ENCODE data around the gene AFF2.

Gene AFF2

DNA sequence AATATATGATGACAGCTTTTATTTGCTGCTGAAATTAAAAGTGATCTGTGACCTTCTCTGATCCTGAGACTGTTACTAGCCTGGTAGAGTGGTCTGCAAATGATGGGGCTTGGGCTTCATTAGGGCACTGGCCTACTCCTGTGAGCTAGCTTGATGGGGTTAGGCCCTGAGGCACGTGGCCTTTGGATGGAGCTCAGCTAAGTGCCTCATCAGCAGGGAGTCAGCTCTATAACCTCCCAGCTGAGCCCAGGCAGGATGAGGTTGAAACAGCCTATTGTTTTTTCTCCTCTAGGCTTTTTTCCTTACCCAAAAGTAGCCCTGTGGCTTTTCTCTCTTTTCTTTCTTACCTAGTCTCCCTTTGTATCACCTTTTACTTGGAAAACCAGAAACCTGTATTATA lies 92.2 kb downstream of the AFF2 start:
- no peak for DNase-seq

DNA sequence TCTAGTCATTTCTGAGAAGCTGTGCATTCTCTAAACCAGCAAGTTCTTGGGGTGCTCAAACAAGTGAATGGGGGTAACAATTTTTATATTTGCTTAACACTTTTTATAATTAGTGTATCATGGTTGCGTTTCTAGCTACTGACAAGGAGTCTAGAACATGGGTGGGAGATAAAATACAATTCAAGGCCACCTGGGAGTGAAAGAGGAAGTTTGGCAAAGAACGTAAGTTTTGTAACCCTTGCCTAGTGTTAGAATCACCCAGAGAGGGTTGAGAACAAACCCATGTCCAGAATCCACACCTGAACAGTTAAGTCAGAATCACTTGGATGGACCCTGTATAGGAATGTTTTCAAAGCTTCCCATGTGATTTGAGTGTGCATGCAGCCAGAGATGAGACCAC lies 92.7 kb downstream of the AFF2 start:
- no peak for DNase-seq

DNA sequence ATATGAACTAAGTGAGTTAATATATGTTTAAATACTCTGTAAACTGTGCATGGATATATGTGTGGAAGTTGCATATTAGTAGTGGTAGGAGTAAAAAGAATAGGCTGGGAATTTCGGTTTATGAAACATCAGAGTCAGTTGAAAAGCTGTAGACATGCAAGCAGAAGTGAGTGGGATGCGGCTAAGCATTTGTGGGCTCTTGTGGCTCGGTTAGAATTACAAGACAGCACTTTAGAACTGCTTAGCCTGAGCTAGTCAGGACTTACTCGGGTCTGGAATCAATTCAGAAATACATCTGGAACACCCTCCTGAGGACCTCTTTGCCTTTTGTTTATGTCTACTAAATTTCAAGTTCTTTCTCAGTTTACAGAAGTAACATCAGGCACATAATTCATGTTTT lies 93.6 kb downstream of the AFF2 start:
- no peak for DNase-seq

DNA sequence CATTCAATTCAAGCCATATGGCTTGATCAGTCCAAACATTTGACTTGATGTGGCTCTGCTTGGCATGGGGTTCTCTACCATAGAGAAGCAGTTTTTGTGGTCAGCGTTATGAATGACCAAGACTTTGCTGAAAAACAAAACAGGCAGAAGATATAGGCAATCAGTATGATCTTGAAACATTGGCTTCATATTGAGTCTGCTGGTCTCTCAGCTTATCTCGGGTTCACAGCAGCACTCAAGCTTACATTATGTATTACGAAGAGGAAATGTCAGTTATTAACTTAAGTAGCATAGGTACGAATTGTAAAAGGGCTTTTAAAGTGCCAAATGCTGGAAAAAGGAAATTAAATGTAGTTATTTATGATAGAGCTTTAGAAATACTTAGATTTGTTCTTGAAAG lies 99.0 kb downstream of the AFF2 start:
- no peak for DNase-seq

DNA sequence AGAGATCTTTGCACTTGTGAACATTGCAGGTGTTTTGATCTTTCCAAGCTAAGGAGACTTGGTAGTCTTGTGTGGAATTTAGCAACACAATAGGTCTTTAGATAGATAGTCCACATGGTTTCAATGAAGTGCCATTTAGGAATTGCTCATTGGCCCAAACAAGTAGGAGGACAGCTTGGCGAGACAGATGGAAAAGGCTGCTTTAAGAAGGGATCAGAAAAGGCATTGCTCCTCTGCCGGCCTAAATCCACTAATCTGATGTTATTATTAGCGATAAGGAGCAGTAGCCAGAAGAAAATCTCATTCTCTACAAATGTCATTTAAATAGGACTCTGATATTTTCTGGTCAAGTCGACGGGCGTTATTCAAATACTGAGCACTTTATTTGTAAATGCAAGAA lies 99.7 kb downstream of the AFF2 start:
- no peak for DNase-seq

DNA sequence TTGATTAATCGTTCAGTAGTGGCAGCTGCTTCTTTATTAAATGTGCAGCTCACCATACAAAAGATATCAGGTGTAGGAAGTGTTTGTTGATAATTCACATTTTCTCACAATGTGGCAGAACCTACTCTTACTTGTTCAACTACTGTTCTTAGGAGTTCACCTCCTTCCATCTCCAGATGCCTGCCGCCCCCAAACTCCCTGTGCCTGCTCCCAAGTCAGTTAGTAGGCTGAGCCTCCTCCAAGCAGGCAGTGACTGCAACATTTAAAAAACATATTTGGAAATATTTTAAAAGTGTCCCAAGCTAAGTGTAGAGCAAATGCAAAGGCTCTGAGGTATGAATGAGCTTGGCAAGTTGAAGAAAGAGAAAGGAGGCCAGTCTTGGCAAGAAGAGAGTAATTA lies 100.2 kb downstream of the AFF2 start:
- DNase-seq, result no peak

DNA sequence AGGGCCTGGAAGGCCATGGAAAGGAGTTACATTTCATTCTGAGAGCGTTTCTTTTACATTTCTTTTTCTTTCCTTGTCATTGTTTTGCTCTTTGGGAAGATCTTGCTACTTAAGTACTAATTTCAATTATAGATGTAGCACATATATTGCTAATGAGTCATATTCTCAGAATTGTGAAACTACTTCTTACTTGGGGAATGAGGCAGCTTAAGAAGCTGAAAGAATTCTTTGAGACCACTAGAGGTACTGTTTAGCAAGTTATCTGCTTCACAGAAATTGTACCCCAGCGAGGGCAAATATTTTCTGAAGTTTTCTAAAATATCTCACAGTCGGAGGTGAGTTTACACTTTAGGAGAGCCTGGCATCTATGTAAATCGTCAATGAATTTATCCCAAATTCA lies 100.6 kb downstream of the AFF2 start:
- no peak for DNase-seq

DNA sequence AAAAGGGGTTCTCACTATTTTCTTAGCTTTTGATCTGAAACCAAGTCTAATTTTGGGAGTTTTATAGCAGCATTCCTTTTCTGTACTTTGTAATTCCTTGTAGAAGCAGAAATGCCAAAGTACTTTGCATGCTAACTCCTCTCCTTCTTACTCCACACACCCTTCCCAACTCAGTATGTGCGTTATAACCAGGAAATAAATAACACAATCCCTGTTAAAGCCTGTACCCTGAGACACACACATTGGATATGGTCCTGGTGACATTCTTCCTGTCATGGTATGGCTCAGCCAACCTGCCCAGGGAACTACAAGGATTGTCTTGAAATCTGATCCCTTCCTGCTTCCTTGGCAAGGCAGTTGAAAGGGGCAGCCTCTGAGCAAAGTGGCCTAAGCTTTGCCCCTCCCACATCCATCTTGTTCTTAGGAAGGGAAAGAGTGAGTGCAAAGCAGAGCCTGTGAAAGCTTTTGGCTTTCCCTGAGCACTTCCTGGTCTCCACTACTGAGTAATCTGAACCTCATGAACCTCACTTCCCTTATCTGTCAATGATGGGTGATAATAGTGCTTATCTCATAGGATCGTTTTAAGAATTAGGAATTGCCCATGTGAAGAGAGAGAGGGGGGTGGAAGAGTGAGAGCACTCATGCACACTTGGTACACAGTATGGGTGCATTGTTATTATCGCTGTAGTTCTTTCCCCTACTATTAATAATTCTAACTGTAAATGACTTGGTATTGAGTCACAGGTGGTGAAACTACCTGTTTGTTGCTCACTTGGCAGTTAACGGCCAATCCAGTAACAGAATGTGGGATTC lies 109.3 kb downstream of the AFF2 start:
- DNase-seq, result no peak

DNA sequence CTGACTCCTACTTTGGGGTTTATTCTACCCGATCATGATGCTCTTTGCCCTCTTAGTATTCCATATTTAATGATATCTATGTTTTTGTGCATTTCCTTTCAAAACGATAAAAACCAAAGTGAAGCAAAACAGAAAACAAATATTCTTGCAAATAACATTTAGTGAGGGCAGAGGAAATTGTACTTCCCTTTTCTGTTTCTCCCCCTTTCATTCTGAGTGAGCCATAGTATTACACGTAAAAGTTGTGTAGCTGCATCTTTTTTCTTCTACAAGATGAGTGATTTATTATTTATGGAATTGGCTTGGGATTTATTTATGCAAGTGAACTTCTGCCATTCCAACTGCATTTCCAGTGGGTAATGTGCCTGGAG lies 109.9 kb downstream of the AFF2 start:
- no peak for DNase-seq

DNA sequence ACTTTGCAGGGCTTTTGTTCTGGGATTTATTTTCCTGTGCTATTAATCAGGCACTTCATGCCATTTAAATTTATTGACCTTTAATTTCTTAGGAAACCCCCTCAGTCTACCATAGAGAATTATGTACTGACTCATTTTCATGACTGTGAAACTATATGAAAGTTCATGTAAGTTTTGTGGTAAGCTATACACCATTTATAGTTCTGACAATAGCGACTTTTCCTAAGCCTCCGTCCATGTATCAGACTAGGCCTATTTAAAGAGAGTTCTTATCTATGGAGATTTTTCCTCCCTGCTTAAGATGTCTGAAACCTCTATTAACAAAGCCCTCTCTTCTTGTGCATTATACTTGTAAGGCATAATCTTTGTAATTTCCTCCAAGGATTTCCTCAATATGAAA lies 111.6 kb downstream of the AFF2 start:
- no peak for DNase-seq

DNA sequence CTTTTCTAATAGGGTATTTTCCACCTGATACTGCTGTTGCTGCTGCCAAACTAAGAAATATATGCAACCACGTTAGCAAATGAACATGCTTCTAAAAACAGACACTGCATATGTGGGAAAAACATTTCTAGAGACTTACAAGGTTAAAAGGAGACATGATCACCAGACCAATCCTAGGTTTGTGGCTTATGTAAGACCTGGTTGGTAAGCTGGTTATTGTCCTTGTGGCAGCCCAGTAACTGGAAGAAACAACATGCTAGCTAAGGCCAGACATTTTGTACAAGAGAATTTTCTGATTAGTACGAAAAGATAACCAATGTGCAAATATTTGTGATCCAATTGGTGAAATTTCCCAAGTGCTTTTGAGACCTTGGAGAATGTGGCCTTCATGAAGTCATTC lies 112.0 kb downstream of the AFF2 start:
- no peak for DNase-seq

DNA sequence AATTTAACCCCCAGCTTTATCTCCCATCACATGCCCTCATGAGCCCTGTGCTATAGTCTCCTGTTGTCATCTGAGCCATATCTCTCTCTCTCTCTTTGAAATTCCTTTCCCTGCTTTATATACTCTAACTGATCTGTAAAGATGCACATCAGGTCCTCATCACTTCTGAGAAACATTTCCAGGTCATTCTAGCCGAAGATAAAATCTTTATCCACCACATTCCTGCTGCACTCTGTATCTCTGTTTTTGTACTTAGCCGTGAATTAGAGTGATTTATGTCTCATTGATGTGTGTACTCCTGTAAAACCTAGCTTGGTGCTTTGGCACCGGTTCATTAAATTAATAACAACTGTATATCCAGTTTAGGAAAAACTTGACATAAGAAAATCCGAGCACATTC lies 113.2 kb downstream of the AFF2 start:
- DNase-seq, result no peak

DNA sequence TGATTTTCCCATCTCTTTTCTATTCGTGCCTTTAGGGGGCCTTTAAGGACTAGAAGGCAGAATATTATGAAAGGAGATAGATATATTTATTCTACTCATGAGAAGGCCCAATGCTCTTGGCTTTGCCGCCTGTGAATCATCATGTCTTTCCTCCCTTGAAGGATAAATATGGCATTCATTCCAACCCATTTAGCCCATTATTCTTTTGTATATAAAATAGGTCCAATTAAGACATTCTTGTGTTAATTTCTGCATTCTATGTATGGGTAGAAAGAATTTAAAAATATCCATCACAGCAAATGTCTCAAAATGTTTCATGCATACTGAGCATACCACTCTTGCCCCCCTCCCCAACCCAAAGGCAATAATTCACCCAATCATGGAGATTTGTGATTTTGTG lies 115.1 kb downstream of the AFF2 start:
- DNase-seq, result no peak

DNA sequence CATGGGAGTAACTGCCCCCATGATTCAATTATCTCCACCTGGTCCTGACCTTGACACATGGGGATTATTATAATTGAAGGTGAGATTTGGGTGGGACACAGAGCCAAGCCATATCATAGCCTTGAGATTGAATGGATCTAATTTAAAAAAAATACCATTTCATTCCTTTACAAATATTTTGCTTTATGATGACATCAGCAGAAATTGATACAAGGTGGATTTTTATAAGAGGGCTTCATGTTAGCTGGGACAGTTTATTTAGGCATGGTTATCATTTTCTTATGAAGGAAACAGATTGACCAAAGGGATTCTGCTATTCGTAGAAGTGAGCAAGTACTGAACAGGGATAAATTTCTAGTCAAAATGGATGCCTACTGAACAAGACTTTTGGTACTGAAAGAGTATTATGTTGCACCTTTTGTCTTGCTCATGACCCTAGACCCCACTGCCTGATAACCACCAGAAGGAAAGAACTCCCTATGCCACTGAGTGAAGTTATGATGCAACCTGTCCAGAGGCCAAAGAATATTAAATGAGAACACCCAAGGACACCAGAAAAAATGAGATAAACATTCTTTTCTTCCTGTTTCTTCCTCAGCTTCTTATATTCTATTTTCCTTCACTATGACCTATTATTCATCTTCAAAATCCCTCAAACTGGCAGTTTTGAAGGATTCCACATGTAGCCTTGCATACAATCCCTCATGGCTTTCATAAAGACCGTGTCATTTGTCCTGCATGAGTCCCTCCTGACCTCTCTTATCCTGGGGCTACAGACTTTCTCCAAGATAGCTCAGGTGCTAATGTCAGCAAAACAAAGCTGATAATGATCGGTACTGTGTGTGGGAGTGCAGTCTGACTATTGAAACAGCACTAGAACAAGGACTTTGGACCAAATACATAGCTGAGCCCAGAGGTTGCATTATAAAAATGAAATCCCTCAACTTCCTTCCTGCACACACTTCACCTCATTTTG lies 118.3 kb downstream of the AFF2 start:
- no peak for DNase-seq

DNA sequence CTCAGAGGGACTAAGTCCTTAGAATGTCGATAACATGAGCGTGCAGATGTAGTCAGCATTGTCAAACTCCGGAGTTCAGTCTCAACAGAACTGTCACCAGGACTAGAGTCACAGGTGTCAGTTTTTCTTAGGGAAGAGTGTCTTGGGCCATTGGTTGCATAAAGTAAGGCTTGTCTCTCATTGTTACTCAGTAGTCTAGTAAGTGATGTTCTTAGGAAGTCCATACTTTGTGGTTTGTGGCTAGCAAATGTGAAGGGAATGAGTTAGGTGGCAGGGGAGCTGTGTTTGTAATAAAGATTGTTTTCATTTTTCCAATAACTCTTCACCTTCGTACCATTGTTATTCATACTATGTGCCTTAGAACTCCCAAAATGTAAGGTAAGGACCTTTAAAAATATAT lies 119.6 kb downstream of the AFF2 start:
- DNase-seq, result no peak

DNA sequence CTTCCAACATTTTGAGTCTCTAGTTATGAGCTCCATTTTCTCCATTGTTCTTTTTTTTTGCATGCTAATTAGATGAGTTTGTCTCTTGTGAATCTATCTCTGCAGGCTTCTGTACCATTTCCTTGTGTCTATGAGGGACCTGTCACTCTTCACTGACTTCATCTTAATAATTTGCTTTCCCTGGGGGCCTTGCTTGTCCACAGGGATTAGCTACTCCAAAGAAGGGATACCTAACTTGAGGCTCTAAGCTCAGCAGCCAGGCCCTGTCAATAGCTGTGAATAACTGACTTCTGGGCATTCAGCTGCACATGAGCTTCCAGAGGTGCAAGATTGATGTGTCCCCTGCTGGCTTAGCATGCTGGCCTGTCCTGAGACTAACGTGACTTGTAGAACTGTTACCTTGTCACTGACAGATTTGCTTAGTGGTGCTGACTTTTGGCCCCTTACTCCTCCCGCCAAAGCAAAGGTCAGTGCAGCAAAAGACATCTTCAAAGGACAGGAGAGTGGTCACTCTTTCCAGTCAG lies 124.6 kb downstream of the AFF2 start:
- DNase-seq, result no peak

DNA sequence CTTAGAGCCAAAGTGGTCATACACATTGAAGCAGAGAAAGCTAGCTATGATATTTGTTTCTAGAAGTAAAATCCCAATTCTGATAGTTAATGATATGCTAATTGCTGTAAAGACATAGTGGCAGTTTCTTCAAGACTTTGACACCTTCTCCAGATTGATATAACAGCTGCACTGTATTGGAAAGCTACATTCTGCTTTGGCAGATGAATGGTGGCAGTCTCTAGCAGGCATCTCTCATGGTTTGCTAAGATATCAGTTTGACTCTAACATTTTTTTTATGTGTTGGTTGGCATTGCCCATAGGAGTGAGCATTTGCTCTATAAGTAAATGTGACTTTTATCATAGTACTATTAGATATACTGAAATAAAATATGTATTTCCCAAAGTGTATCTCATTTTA lies 128.2 kb downstream of the AFF2 start:
- no peak for DNase-seq

DNA sequence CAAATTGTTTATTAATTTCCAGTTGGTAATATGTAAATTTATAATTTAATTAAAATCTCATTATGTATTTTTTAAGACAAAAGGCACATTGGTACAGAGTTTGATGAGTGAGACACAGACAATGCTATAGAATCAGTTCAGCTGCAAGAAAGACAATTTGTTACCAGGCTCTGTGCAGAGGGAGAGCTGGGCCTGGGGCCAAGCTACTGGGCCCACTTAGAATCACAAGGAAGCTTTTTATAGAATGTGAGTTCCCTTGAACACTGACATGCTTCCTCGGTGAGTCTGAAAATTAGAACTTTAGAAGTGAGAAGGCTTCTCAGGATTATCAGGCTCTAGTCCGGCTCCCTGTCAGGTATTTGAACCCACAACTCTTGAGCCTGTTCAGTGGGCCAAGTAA lies 129.0 kb downstream of the AFF2 start:
- DNase-seq, result no peak

DNA sequence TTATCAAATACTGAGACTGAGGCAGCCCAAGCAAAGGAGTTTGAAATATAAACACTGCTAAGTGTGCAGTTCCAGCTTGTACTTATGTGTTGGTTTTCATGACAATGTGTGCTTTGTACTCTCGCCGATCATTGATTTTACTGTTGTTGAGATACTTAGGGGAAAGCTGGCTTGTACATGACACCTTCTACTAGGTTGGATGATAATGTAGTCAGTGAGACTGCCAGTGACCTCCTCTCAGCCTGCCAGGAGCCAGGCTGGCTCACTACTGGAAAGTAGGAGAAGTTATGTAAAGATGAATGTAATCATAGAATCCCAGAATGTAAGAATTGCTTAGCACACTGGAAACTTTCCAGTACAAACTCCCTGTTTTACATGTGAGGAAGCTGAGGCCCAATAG lies 132.0 kb downstream of the AFF2 start:
- DNase-seq, result no peak

DNA sequence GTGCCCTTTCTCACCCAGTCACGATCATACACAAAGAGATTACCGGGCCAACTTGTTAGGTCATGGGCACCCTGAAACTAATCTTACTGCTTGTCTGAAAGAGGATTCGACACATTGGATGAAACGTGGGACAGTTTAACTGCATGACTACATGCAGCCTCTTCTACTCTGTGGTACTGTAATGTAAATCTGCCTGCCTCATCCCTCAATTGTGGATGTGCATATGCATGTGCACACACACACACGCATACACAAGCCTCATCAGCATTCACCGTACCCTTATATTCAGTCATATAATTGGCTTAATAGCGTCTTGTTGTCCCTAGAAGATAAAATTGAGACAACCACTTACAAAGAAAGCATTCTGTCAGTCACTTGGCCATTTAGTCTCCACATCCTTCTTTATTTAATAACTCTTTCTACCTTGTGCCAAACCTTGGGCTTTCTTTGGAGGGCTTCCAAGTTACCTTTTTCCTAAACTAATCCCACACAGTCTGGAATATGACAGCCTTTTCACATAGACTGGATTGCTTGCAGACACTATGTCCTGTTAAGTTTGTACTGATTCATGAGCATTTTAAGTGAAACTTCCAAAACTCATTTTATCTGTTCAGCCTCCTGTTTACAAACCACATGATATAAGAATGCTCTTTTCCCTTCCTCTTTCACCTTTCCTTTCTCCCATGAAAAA lies 132.9 kb downstream of the AFF2 start:
- DNase-seq, result no peak

DNA sequence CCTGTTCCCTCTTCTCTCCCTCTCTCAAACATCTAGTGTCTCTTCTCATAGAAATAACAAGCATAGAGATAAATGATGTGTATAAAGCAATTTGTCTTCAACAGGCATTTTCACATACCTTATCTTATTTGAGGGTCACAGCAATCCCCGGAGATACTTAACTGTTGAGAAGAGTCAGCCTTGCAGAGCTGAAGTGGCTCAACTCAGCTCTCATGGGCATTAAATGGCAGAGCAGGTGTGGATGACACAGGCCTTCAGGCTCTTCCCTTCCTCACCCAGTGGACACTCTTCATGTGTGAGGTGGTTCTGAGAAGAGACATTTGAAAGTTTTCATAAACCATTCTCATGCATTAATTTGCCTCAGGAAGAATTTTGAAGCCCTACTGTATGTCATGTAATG lies 134.2 kb downstream of the AFF2 start:
- no peak for DNase-seq

DNA sequence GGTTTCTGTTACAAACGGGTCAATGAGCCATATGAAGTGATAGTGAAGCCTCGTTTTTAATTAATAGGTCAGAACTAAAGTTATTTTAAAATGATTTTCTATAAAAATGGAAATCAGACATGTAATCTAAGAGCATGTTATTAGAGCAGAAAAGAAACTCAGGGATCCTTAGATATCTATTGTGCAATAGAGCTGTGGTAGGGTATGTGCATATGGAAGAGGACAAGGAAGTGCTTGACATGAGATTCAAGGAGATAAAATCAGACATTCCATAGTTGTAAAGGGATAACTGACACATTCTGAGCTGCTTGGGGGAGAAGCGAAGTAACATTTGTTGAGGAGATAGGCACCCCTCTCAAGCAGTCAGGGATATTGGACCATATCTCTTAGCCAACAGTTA lies 143.0 kb downstream of the AFF2 start:
- DNase-seq, result no peak

DNA sequence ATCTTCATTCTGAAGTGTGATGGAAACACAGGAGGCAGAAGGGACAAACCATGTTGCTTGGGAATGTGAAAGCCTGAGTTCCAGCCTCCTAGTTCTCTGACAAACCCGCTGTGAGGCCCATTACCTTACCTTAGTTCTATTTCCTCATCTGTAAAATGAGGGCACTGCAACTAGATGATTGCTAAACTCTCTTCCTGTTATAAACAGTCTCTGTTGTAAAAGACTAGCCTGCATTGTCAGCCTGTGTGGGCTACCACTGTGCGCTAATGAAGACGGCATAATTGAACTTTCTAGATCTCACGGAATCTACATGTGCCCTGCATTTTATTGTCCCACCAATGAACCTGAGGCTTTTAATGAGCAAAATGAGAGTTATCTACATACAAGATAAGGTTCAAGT lies 147.2 kb downstream of the AFF2 start:
- DNase-seq, result no peak
